T47D (cell line): ENCODE results near the gene TRMT10B.
"Not testable (repeated sequence)": the region's sequence is repeated elsewhere in the genome, so short reads cannot be mapped to it uniquely, and the experiment has no call there.

Source experiments
- DNase-seq, 2 experiments: peaks; one replicate each; pipeline versions ENCODE4 v3.0.0 to v3.0.0-alpha.2; 2011 to 2012; ENCODE audit warnings: low read depth in 1 of 2, low spot score in 1 of 2
- JUND ChIP-seq: IDR thresholded peaks from 2 replicates; pipeline ENCODE4 v1.6.1; 2012; ENCODE audit warnings: low read depth
- in situ Hi-C: cut with HindIII; loops from 2 replicates; pipeline ENCODE4 v1.10.0; 2016; ENCODE audit warnings: low sequenced_read_pairs, low pct_unique_long_range_greater_than_20kb

TRMT10B gene

DNA sequence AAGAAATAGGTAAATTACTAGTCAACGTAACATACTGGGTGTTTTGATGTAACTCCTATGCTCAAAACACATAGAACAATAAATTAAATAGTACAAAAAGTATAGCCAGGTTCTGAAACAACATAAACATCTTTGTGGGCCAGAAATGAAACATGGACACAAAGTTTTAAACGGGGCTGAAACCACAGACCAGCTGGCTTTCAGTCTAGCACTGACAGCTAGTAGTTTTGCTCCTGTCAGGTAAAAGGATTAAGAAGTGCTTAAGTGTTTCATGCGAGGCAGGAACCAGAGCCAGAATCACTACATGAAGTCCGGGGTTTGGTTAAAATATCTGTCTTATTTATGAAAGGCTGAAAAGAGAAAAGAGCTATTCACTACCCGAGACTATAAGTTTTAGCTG, 66.5 kb downstream of the TRMT10B start:
- in situ Hi-C loops, result no loop called here
- DNase-seq, result no peak
- no peak for TF ChIP-seq JUND

GRCh38 chr9:37825174-37825573, 71.6 kb downstream of the TRMT10B start:
- DNase-seq, in situ Hi-C loops: not testable (repeated sequence)

- DNase-seq, result no peak
- no peak for TF ChIP-seq JUND
- in situ Hi-C loops, result no loop called here
Observed at GRCh38 chr9:37827483-37828165, 74.0 kb downstream of the TRMT10B start.
